Upper lobe of left lung (tissue), 6 donors: Measurements from ENCODE around the gene CD8A. TPM values are rescaled to one million over a fixed set of nuclear protein-coding genes. Genes with fewer than 3 reads are reported as not detected.
"Not testable (repeated sequence)": the region's sequence is repeated elsewhere in the genome, so short reads cannot be mapped to it uniquely, and the experiment has no call there.

Experiments used
- ATAC-seq, 2 donors: fragments of 200-7000 bp; cut with Tn5 transposase; one replicate each; pipeline ENCODE4 v1.9.1; 2022; ENCODE audit warnings: mild to moderate bottlenecking in 2 of 2, moderate library complexity in 2 of 2; ENCODE audit not compliant: low FRiP score in 2 of 2
- DNase-seq, 2 donors: peaks; one replicate each; pipeline ENCODE4 v3.0.0-alpha.2; 2019 to 2020
- H3K27ac ChIP-seq, 4 donors: fragments of 200-600 bp; sonication (generic); one replicate each; pipeline ENCODE4 v1.5.1; 2016 to 2019
- H3K27me3 ChIP-seq, 4 donors: fragments of 200-600 bp; sonication (generic); one replicate each; pipeline ENCODE4 v1.5.1; 2017 to 2019
- H3K36me3 ChIP-seq, 4 donors: fragments of 200-600 bp; sonication (generic); one replicate each; pipeline ENCODE4 v1.5.1; 2016 to 2019
- H3K4me1 ChIP-seq, 4 donors: fragments of 200-600 bp; sonication (generic); one replicate each; pipeline ENCODE4 v1.5.1; 2018 to 2019
- H3K4me3 ChIP-seq, 4 donors: fragments of 200-600 bp; sonication (generic); one replicate each; pipeline ENCODE4 v1.5.1; 2017 to 2019; ENCODE audit warnings: mild to moderate bottlenecking in 2 of 4, moderate library complexity in 1 of 4
- H3K9me3 ChIP-seq, 4 donors: fragments of 200-600 bp; sonication (generic); one replicate each; pipeline ENCODE4 v1.5.1; 2018 to 2019
- CTCF ChIP-seq, 6 experiments: fragments of 450-650 bp in 4 of 6; fragments of 200-600 bp in 2 of 6; sonication (generic) in 2 of 6; IDR thresholded peaks; one replicate each; pipeline ENCODE4 v1.5.1; 2016 to 2019; ENCODE audit warnings: antibody characterized with exemption in 6 of 6
- EP300 ChIP-seq, 4 donors: sonication (generic); formaldehyde crosslinking; IDR thresholded peaks; one replicate each; pipeline ENCODE4 v1.5.1; 2017; ENCODE audit warnings: antibody characterized with exemption in 4 of 4, control low read depth in 2 of 4
- POLR2A ChIP-seq, 4 donors: fragments of 450-650 bp; IDR thresholded peaks; one replicate each; pipeline ENCODE4 v1.5.1; 2016 to 2017; ENCODE audit warnings: antibody characterized with exemption in 4 of 4, mild to moderate bottlenecking in 2 of 4
- POLR2AphosphoS5 ChIP-seq, 2 donors: sonication (generic); formaldehyde crosslinking; IDR thresholded peaks; one replicate each; pipeline ENCODE4 v1.5.1; 2017; ENCODE audit warnings: antibody characterized with exemption in 2 of 2
- WGBS, 2 donors: methylation state at CpG; one replicate each; pipeline ENCODE4 v1.1.5; 2017 to 2018; 5-methylcytosine and 5-hydroxymethylcytosine counted together
- total RNA-seq, 6 donors: library from RNA; depleted of rRNA in 4 of 6; stranded (reverse); fragments of >200 nt in 4 of 6; gene quantifications; one replicate each; pipeline versions ENCODE4 v1.1.0 to v1.2.1, GENCODE V29; 2016 to 2021
- donor health status: DM: no; HTN: no; CAD: no; lungs with moderate emphysema.
- donor health status: DM: no; HTN: yes; CAD: no; lungs with severe emphysema.

The CD8A gene
- 1 to 10 TPM; 4.1 to 5.6 (median 4.7) TPM for total RNA-seq

- DNase-seq, result peak in 1 of 2 donors; percentile 76
- 7% methylated on average over 19 to 40 of the region's 57 CpGs for WGBS, 2 donors
- Histone ChIP-seq H3K27me3 (peaks cover 3 to 32% (median 20%) of the 10 kb centered on the region in 4 donors), H3K36me3 (no peaks in the 10 kb centered on the region), H3K27ac (peak within 1 kb of the TSS in 2 of 4 donors; percentile 64 to 75), H3K9me3 (peaks cover under 1 to 6% (median 2%) of the 10 kb centered on the region in 4 donors), H3K4me3 (peak within 1 kb of the TSS in 3 of 4 donors; percentile 19 to 39 (median 29)), H3K4me1 (peaks cover 19 to 38% (median 30%) of the 10 kb centered on the region in 4 donors)
- TF ChIP-seq EP300 (IDR thresholded peaks at IDR 0.05) (no peak), POLR2AphosphoS5 (IDR thresholded peaks at IDR 0.05) (no peak), POLR2A (IDR thresholded peaks at IDR 0.05) (peak in 1 of 4 donors; percentile 45)
- ATAC-seq, result peak in 1 of 2 donors; percentile 33
Observed at GRCh38 chr2:86790676-86791572, at the start of gene CD8A. Gene CD8A (minus strand): TSS chr2:86790913. CDS start chr2:86790825, 88 bp downstream.

- WGBS, 2 donors, result 72 to 84% methylated on average over 6 to 9 of the region's 11 CpGs
- not testable (repeated sequence) for ATAC-seq
Observed at GRCh38 chr2:86839871-86840548, 49.3 kb upstream of the CD8A start.

GRCh38 chr2:86839455-86839854, 48.7 kb upstream of the CD8A start:
- not testable (repeated sequence) for H3K4me1 ChIP-seq, H3K27ac ChIP-seq, H3K36me3 ChIP-seq, H3K27me3 ChIP-seq, H3K9me3 ChIP-seq, H3K4me3 ChIP-seq
- DNase-seq, result peak in 1 of 2 donors; percentile 72
- peak in 1 of 2 donors; percentile 11 for ATAC-seq
- WGBS, 2 donors, result 97% methylated on average over 7 of the region's 7 CpGs; no CpG with 5 or more reads in 1 of the 2 donors

More at GRCh38 chr2:86839871-86840548, 49.3 kb upstream of the CD8A start:
- not testable (repeated sequence) for H3K36me3 ChIP-seq, H3K27ac ChIP-seq, H3K4me3 ChIP-seq, H3K27me3 ChIP-seq, DNase-seq, H3K4me1 ChIP-seq, H3K9me3 ChIP-seq

GRCh38 chr2:86837714-86838113, 47.0 kb upstream of the CD8A start:
- not testable (repeated sequence) for DNase-seq, H3K36me3 ChIP-seq, H3K4me1 ChIP-seq, H3K27me3 ChIP-seq, H3K9me3 ChIP-seq, H3K4me3 ChIP-seq, ATAC-seq
- 55 to 67% methylated on average over 5 to 7 of the region's 7 CpGs for WGBS, 2 donors
- peak overlapping the region in 1 of 4 donors; percentile 7 for H3K27ac ChIP-seq

- ATAC-seq (peak; percentile 81 to 96), DNase-seq (peak in 1 of 2 donors; percentile 81)
- H3K4me1 ChIP-seq, H3K9me3 ChIP-seq, H3K4me3 ChIP-seq, H3K27me3 ChIP-seq, H3K36me3 ChIP-seq: not testable (repeated sequence)
- 35 to 43% methylated on average over 9 to 13 of the region's 19 CpGs for WGBS, 2 donors
- H3K27ac ChIP-seq, result peak overlapping the region in 2 of 4 donors; percentile 35 to 42
- TF ChIP-seq EP300 (IDR thresholded peaks at IDR 0.05) (peak in 1 of 4 donors; percentile 19), POLR2AphosphoS5 (IDR thresholded peaks at IDR 0.05) (peak in 1 of 2 donors; percentile 21)
Observed at GRCh38 chr2:86836915-86837695, 46.4 kb upstream of the CD8A start.

- no CpG with 5 or more reads among the region's 4 CpGs for WGBS, 2 donors
- H3K36me3 ChIP-seq, DNase-seq, H3K4me1 ChIP-seq, ATAC-seq, H3K27ac ChIP-seq, H3K27me3 ChIP-seq, H3K4me3 ChIP-seq, H3K9me3 ChIP-seq: not testable (repeated sequence)
Observed at GRCh38 chr2:86835548-86835889, 44.8 kb upstream of the CD8A start.

GRCh38 chr2:86833315-86833714, 42.6 kb upstream of the CD8A start:
- DNase-seq, result no peak
- no peaks in the 10 kb centered on the region for H3K36me3 ChIP-seq
- no peak overlapping the region for H3K4me3 ChIP-seq
- 65 to 75% methylated on average over 5 to 10 of the region's 10 CpGs for WGBS, 2 donors
- no peak overlapping the region for H3K27ac ChIP-seq
- no peaks in the 10 kb centered on the region for H3K9me3 ChIP-seq
- no peaks in the 10 kb centered on the region for H3K27me3 ChIP-seq
- H3K4me1 ChIP-seq, result peaks cover 0 to 4% (median 0%) of the 10 kb centered on the region in 4 donors
- ATAC-seq, result no peak
- TF ChIP-seq POLR2A (IDR thresholded peaks at IDR 0.05) (no peak), POLR2AphosphoS5 (IDR thresholded peaks at IDR 0.05) (no peak), EP300 (IDR thresholded peaks at IDR 0.05) (no peak), CTCF (IDR thresholded peaks at IDR 0.05) (no peak)
